ENCODE results near the gene SLX4IP. TPM values are rescaled to one million over a fixed set of nuclear protein-coding genes. Genes with fewer than 3 reads are reported as not detected.

Gene SLX4IP
- total RNA-seq, 2 donors from 2014 or later = 3.2 to 4.9 TPM

GRCh38 chr20:10658051-10658823, 223.1 kb downstream of the SLX4IP start:
- Mint-ChIP-seq H3K36me3 (no peaks in the 10 kb centered on the region), H3K9me3 (no peaks in the 10 kb centered on the region), H3K4me3 (no peak overlapping the region), H3K27ac (no peak overlapping the region), H3K27me3 (peaks cover 9 to 10% of the 10 kb centered on the region in 2 donors), H3K4me1 (ENCODE audit: low read depth in 2 of 2) (peaks cover 0 to 3% of the 10 kb centered on the region in 2 donors)
- ATAC-seq = no peak
- no peak for DNase-seq (ENCODE audit: low spot score)

- Mint-ChIP-seq H3K36me3 (no peaks in the 10 kb centered on the region), H3K4me3 (no peak overlapping the region), H3K9me3 (no peaks in the 10 kb centered on the region)
Observed at GRCh38 chr20:10658876-10659632, 223.9 kb downstream of the SLX4IP start.

GRCh38 chr20:10659651-10660601, 224.8 kb downstream of the SLX4IP start:
- ATAC-seq (no peak), DNase-seq (ENCODE audit: low spot score) (no peak)
- Mint-ChIP-seq H3K9me3 (no peaks in the 10 kb centered on the region), H3K27ac (no peak overlapping the region), H3K4me1 (ENCODE audit: low read depth in 2 of 2) (peaks cover 0 to 3% of the 10 kb centered on the region in 2 donors), H3K27me3 (peaks cover 12 to 19% of the 10 kb centered on the region in 2 donors), H3K36me3 (no peaks in the 10 kb centered on the region), H3K4me3 (no peak overlapping the region)

More at GRCh38 chr20:10658876-10659632, 223.9 kb downstream of the SLX4IP start:
- no peak for DNase-seq (ENCODE audit: low spot score)
- peaks cover 0 to 3% of the 10 kb centered on the region in 2 donors for H3K4me1 Mint-ChIP-seq (ENCODE audit: low read depth in 2 of 2)
- H3K27ac Mint-ChIP-seq = no peak overlapping the region
- H3K27me3 Mint-ChIP-seq = peaks cover 11 to 12% of the 10 kb centered on the region in 2 donors
- ATAC-seq = no peak

- H3K9me3 Mint-ChIP-seq = no peaks in the 10 kb centered on the region
- DNase-seq (ENCODE audit: low spot score) (no peak), ATAC-seq (no peak)
- no peaks in the 10 kb centered on the region for H3K36me3 Mint-ChIP-seq
- H3K27ac Mint-ChIP-seq = no peak overlapping the region
- peaks cover 12 to 19% of the 10 kb centered on the region in 2 donors for H3K27me3 Mint-ChIP-seq
- peaks cover 0 to 3% of the 10 kb centered on the region in 2 donors for H3K4me1 Mint-ChIP-seq (ENCODE audit: low read depth in 2 of 2)
- H3K4me3 Mint-ChIP-seq = no peak overlapping the region
Observed at GRCh38 chr20:10660661-10661060, 225.6 kb downstream of the SLX4IP start.

GRCh38 chr20:10661261-10661660, 226.2 kb downstream of the SLX4IP start:
- Mint-ChIP-seq H3K27me3 (peaks cover 12 to 19% of the 10 kb centered on the region in 2 donors), H3K9me3 (no peaks in the 10 kb centered on the region), H3K4me3 (no peak overlapping the region), H3K36me3 (no peaks in the 10 kb centered on the region), H3K4me1 (ENCODE audit: low read depth in 2 of 2) (peaks cover 0 to 3% of the 10 kb centered on the region in 2 donors), H3K27ac (no peak overlapping the region)
- DNase-seq (ENCODE audit: low spot score) (no peak), ATAC-seq (no peak)

- peaks cover 0 to 3% of the 10 kb centered on the region in 2 donors for H3K4me1 Mint-ChIP-seq (ENCODE audit: low read depth in 2 of 2)
- DNase-seq (ENCODE audit: low spot score) (no peak), ATAC-seq (no peak)
- no peaks in the 10 kb centered on the region for H3K36me3 Mint-ChIP-seq
- H3K9me3 Mint-ChIP-seq = no peaks in the 10 kb centered on the region
- H3K27ac Mint-ChIP-seq = no peak overlapping the region
- peaks cover 12 to 19% of the 10 kb centered on the region in 2 donors for H3K27me3 Mint-ChIP-seq
- no peak overlapping the region for H3K4me3 Mint-ChIP-seq
Observed at GRCh38 chr20:10662151-10662550, 227.0 kb downstream of the SLX4IP start.

GRCh38 chr20:10662661-10663458, 227.8 kb downstream of the SLX4IP start:
- peaks cover 0 to 3% of the 10 kb centered on the region in 2 donors for H3K4me1 Mint-ChIP-seq (ENCODE audit: low read depth in 2 of 2)
- no peak for ATAC-seq
- DNase-seq (ENCODE audit: low spot score) = no peak
- no peaks in the 10 kb centered on the region for H3K9me3 Mint-ChIP-seq
- H3K27me3 Mint-ChIP-seq = peaks cover 12 to 19% of the 10 kb centered on the region in 2 donors
- H3K27ac Mint-ChIP-seq = no peak overlapping the region
- no peak overlapping the region for H3K4me3 Mint-ChIP-seq
- no peaks in the 10 kb centered on the region for H3K36me3 Mint-ChIP-seq

GRCh38 chr20:10663756-10664155, 228.7 kb downstream of the SLX4IP start:
- Mint-ChIP-seq H3K27ac (no peak overlapping the region), H3K4me1 (ENCODE audit: low read depth in 2 of 2) (peaks cover 0 to 3% of the 10 kb centered on the region in 2 donors), H3K27me3 (peaks cover 12 to 19% of the 10 kb centered on the region in 2 donors), H3K4me3 (no peak overlapping the region), H3K36me3 (no peaks in the 10 kb centered on the region), H3K9me3 (no peaks in the 10 kb centered on the region)
- ATAC-seq = no peak
- DNase-seq (ENCODE audit: low spot score) = no peak

- H3K4me3 Mint-ChIP-seq = no peak overlapping the region
- peaks cover 0 to 3% of the 10 kb centered on the region in 2 donors for H3K4me1 Mint-ChIP-seq (ENCODE audit: low read depth in 2 of 2)
- no peaks in the 10 kb centered on the region for H3K36me3 Mint-ChIP-seq
- no peaks in the 10 kb centered on the region for H3K9me3 Mint-ChIP-seq
- DNase-seq (ENCODE audit: low spot score) (no peak), ATAC-seq (no peak)
- H3K27ac Mint-ChIP-seq = no peak overlapping the region
- peaks cover 12 to 27% of the 10 kb centered on the region in 2 donors for H3K27me3 Mint-ChIP-seq
Observed at GRCh38 chr20:10665027-10665561, 230.0 kb downstream of the SLX4IP start.

- Mint-ChIP-seq H3K27me3 (peaks cover 17 to 34% of the 10 kb centered on the region in 2 donors), H3K36me3 (no peaks in the 10 kb centered on the region), H3K4me1 (ENCODE audit: low read depth in 2 of 2) (peaks cover under 1 to 3% of the 10 kb centered on the region in 2 donors), H3K9me3 (no peaks in the 10 kb centered on the region), H3K27ac (no peak overlapping the region), H3K4me3 (no peak overlapping the region)
- ATAC-seq (no peak), DNase-seq (ENCODE audit: low spot score) (no peak)
Observed at GRCh38 chr20:10665791-10666190, 230.7 kb downstream of the SLX4IP start.

- DNase-seq (ENCODE audit: low spot score) = no peak
- peaks cover 21 to 37% of the 10 kb centered on the region in 2 donors for H3K27me3 Mint-ChIP-seq
- no peaks in the 10 kb centered on the region for H3K36me3 Mint-ChIP-seq
- H3K27ac Mint-ChIP-seq = no peak overlapping the region
- no peak for ATAC-seq
- no peaks in the 10 kb centered on the region for H3K9me3 Mint-ChIP-seq
- peaks cover 4 to 8% of the 10 kb centered on the region in 2 donors for H3K4me1 Mint-ChIP-seq (ENCODE audit: low read depth in 2 of 2)
- H3K4me3 Mint-ChIP-seq = no peak overlapping the region
Observed at GRCh38 chr20:10666221-10667076, 231.3 kb downstream of the SLX4IP start.

GRCh38 chr20:10667077-10667401, 231.9 kb downstream of the SLX4IP start:
- Mint-ChIP-seq H3K9me3 (no peaks in the 10 kb centered on the region), H3K36me3 (no peaks in the 10 kb centered on the region), H3K27ac (no peak overlapping the region), H3K27me3 (peaks cover 18 to 33% of the 10 kb centered on the region in 2 donors), H3K4me1 (ENCODE audit: low read depth in 2 of 2) (peaks cover 6 to 8% of the 10 kb centered on the region in 2 donors), H3K4me3 (no peak overlapping the region)
- DNase-seq (ENCODE audit: low spot score) = no peak
- no peak for ATAC-seq
